HK-2 (cell line): Measurements from ENCODE around the gene SEPTIN10.
A peak's percentile ranks its signal among the peaks of the same experiment; 100 is the strongest.
"Not testable (repeated sequence)": the region's sequence is repeated elsewhere in the genome, so short reads cannot be mapped to it uniquely, and the experiment has no call there.

Experiments used
- DNase-seq: peaks from one replicate; pipeline ENCODE4 v3.0.0-alpha.2; 2018; ENCODE audit not compliant: unreplicated experiment

Gene SEPTIN10

GRCh38 chr2:109601783-109602182 is 12.0 kb downstream of the SEPTIN10 start:
- no peak for DNase-seq

GRCh38 chr2:109597283-109597682 is 16.5 kb downstream of the SEPTIN10 start:
- DNase-seq, result no peak

- DNase-seq, result no peak
Measured at GRCh38 chr2:109595644-109596043, 18.1 kb downstream of the SEPTIN10 start.

GRCh38 chr2:109594246-109594885 is 19.4 kb downstream of the SEPTIN10 start:
- DNase-seq, result no peak

- DNase-seq, result no peak
Measured at GRCh38 chr2:109592905-109593304, 20.9 kb downstream of the SEPTIN10 start.

- no peak for DNase-seq
Measured at GRCh38 chr2:109591206-109591605, 22.6 kb downstream of the SEPTIN10 start.

- DNase-seq, result no peak
Measured at GRCh38 chr2:109586687-109587086, 27.1 kb downstream of the SEPTIN10 start.

GRCh38 chr2:109582928-109583895 is 30.6 kb downstream of the SEPTIN10 start:
- DNase-seq, result no peak

- DNase-seq, result not testable (repeated sequence)
Measured at GRCh38 chr2:109577630-109578029, 36.1 kb downstream of the SEPTIN10 start.

- no peak for DNase-seq
Measured at GRCh38 chr2:109575373-109575772, 38.4 kb downstream of the SEPTIN10 start.

GRCh38 chr2:109563980-109564550 is 49.7 kb downstream of the SEPTIN10 start:
- no peak for DNase-seq

GRCh38 chr2:109563288-109563687 is 50.5 kb downstream of the SEPTIN10 start:
- DNase-seq, result no peak

GRCh38 chr2:109562421-109562820 is 51.3 kb downstream of the SEPTIN10 start:
- DNase-seq, result peak; percentile 20

- no peak for DNase-seq
Measured at GRCh38 chr2:109560265-109560664, 53.5 kb downstream of the SEPTIN10 start.

- DNase-seq, result no peak
Measured at GRCh38 chr2:109558076-109558882, 55.5 kb downstream of the SEPTIN10 start.

GRCh38 chr2:109557309-109557708 is 56.5 kb downstream of the SEPTIN10 start:
- DNase-seq, result no peak

- no peak for DNase-seq
Measured at GRCh38 chr2:109555346-109555900, 58.3 kb downstream of the SEPTIN10 start.

GRCh38 chr2:109554758-109555157 is 59.0 kb downstream of the SEPTIN10 start:
- no peak for DNase-seq

- no peak for DNase-seq
Measured at GRCh38 chr2:109549016-109549590, 64.7 kb downstream of the SEPTIN10 start.

GRCh38 chr2:109547280-109547679 is 66.5 kb downstream of the SEPTIN10 start:
- DNase-seq, result no peak
